ENCODE results near the gene RAB4B.
"Not testable (repeated sequence)": the region's sequence is repeated elsewhere in the genome, so short reads cannot be mapped to it uniquely, and the experiment has no call there.

DNA sequence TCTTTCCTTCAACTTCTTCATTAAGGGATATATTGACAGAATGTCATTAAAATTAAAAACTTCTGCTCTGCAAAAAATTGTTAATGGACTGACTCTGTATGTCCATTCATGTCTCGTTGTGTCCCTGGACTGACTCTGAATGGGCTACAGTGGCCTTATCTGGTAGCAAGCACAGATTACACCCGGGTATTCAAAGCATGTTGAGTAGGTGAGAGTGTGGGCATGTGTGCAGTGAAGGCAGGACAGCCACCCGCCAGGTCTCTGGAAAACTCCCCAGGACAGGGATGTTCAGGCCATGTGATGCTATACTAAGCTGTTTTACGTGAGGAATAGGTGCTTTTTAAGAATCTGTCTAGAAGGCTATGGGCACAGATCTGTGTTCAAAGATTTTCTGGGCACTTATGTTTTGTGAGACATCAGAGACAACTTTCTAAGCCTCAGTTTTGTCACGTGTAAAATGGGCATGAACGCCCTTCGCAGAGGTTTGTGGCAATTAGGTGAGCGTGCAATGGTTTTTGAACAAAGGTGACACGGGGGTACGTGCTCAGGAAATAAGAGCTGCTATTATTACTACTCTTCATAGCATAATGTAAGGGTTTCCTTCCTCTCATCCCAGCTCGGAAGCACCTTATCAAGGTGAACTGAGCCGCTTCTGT lies 65.1 kb downstream of the RAB4B start:
- TF ChIP-seq, protein P1, sequence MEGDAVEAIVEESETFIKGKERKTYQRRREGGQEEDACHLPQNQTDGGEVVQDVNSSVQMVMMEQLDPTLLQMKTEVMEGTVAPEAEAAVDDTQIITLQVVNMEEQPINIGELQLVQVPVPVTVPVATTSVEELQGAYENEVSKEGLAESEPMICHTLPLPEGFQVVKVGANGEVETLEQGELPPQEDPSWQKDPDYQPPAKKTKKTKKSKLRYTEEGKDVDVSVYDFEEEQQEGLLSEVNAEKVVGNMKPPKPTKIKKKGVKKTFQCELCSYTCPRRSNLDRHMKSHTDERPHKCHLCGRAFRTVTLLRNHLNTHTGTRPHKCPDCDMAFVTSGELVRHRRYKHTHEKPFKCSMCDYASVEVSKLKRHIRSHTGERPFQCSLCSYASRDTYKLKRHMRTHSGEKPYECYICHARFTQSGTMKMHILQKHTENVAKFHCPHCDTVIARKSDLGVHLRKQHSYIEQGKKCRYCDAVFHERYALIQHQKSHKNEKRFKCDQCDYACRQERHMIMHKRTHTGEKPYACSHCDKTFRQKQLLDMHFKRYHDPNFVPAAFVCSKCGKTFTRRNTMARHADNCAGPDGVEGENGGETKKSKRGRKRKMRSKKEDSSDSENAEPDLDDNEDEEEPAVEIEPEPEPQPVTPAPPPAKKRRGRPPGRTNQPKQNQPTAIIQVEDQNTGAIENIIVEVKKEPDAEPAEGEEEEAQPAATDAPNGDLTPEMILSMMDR (IDR thresholded peaks at IDR 0.05): not testable (repeated sequence)
- not testable (repeated sequence) for TF ChIP-seq MYBL2 (CRISPR knock-in tag; IDR thresholded peaks at IDR 0.05); ETV6 (CRISPR knock-in tag; IDR thresholded peaks at IDR 0.05); ATF1 (CRISPR knock-in tag; IDR thresholded peaks at IDR 0.05); ZNF423 (CRISPR knock-in tag; IDR thresholded peaks at IDR 0.05); ZNF121 (CRISPR knock-in tag; IDR thresholded peaks at IDR 0.05); ZBTB21 (CRISPR knock-in tag; IDR thresholded peaks at IDR 0.05; ENCODE audit: borderline replicate concordance); NR3C1 (CRISPR knock-in tag; conservative IDR thresholded peaks at IDR 0.05; ENCODE audit: low read depth)
- TF ChIP-seq, protein P2, sequence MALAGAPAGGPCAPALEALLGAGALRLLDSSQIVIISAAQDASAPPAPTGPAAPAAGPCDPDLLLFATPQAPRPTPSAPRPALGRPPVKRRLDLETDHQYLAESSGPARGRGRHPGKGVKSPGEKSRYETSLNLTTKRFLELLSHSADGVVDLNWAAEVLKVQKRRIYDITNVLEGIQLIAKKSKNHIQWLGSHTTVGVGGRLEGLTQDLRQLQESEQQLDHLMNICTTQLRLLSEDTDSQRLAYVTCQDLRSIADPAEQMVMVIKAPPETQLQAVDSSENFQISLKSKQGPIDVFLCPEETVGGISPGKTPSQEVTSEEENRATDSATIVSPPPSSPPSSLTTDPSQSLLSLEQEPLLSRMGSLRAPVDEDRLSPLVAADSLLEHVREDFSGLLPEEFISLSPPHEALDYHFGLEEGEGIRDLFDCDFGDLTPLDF (CRISPR knock-in tag; IDR thresholded peaks at IDR 0.05): not testable (repeated sequence)
- TF ChIP-seq, protein P3, sequence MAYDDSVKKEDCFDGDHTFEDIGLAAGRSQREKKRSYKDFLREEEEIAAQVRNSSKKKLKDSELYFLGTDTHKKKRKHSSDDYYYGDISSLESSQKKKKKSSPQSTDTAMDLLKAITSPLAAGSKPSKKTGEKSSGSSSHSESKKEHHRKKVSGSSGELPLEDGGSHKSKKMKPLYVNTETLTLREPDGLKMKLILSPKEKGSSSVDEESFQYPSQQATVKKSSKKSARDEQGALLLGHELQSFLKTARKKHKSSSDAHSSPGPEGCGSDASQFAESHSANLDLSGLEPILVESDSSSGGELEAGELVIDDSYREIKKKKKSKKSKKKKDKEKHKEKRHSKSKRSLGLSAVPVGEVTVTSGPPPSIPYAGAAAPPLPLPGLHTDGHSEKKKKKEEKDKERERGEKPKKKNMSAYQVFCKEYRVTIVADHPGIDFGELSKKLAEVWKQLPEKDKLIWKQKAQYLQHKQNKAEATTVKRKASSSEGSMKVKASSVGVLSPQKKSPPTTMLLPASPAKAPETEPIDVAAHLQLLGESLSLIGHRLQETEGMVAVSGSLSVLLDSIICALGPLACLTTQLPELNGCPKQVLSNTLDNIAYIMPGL (CRISPR knock-in tag; IDR thresholded peaks at IDR 0.05): not testable (repeated sequence)
- TF ChIP-seq, protein P4, sequence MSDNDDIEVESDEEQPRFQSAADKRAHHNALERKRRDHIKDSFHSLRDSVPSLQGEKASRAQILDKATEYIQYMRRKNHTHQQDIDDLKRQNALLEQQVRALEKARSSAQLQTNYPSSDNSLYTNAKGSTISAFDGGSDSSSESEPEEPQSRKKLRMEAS (CRISPR knock-in tag; IDR thresholded peaks at IDR 0.05): not testable (repeated sequence)
- TF ChIP-seq, protein P5, sequence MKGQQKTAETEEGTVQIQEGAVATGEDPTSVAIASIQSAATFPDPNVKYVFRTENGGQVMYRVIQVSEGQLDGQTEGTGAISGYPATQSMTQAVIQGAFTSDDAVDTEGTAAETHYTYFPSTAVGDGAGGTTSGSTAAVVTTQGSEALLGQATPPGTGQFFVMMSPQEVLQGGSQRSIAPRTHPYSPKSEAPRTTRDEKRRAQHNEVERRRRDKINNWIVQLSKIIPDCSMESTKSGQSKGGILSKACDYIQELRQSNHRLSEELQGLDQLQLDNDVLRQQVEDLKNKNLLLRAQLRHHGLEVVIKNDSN (CRISPR knock-in tag; IDR thresholded peaks at IDR 0.05): not testable (repeated sequence)
